GM23338 (cell line): ENCODE results near the gene GRIK4. TPM values are rescaled to one million over a fixed set of nuclear protein-coding genes. Genes with fewer than 3 reads are reported as not detected.

Experiments
- ATAC-seq: fragments of 200-7000 bp; cut with Tn5 transposase; 3 replicates; pipeline ENCODE4 v1.9.1; 2020
- DNase-seq: peaks from one replicate; pipeline ENCODE4 v3.0.0-alpha.2; 2015; ENCODE audit warnings: low spot score
- H2AFZ ChIP-seq: fragments of 200-600 bp; sonication (generic); 2 replicates; pipeline ENCODE4 v1.8.0; 2016; ENCODE audit warnings: antibody characterized with exemption, mild to moderate bottlenecking, moderate library complexity
- H3F3A ChIP-seq: fragments of 200-600 bp; sonication (generic); replicated peaks from 2 replicates; pipeline ENCODE4 v1.8.0; 2017; ENCODE audit warnings: antibody characterized with exemption, mixed run types, low read depth
- H3K27ac ChIP-seq: fragments of 200-600 bp; sonication (generic); 2 replicates; pipeline ENCODE4 v1.6.1; 2016; ENCODE audit warnings: low read depth
- H3K27me3 ChIP-seq: fragments of 200-600 bp; sonication (generic); 2 replicates; pipeline ENCODE4 v1.8.0; 2016; ENCODE audit warnings: mild to moderate bottlenecking, mixed run types, moderate library complexity; ENCODE audit not compliant: insufficient read depth
- H3K36me3 ChIP-seq: fragments of 200-600 bp; sonication (generic); 2 replicates; pipeline ENCODE4 v1.8.0; 2016; ENCODE audit warnings: mild to moderate bottlenecking; ENCODE audit not compliant: insufficient read depth
- H3K4me1 ChIP-seq: fragments of 200-600 bp; sonication (generic); 2 replicates; pipeline ENCODE4 v1.8.0; 2016; ENCODE audit warnings: mild to moderate bottlenecking, moderate library complexity; ENCODE audit not compliant: insufficient read depth
- H3K4me2 ChIP-seq: fragments of 200-600 bp; sonication (generic); 2 replicates; pipeline ENCODE4 v1.7.1; 2017; ENCODE audit warnings: mixed run types
- H3K4me3 ChIP-seq: fragments of 200-600 bp; sonication (generic); 2 replicates; pipeline ENCODE4 v1.6.1; 2016; ENCODE audit warnings: mixed run types
- H3K79me2 ChIP-seq: fragments of 200-600 bp; sonication (generic); replicated peaks from 2 replicates; pipeline ENCODE4 v1.8.0; 2017; ENCODE audit warnings: mild to moderate bottlenecking; ENCODE audit not compliant: insufficient read depth
- H3K9me2 ChIP-seq: fragments of 200-600 bp; sonication (generic); 2 replicates; pipeline ENCODE4 v1.8.0; 2017; ENCODE audit not compliant: insufficient read depth
- H4K20me1 ChIP-seq: fragments of 200-600 bp; sonication (generic); replicated peaks from 2 replicates; pipeline ENCODE4 v1.8.0; 2017; ENCODE audit warnings: mild to moderate bottlenecking; ENCODE audit not compliant: insufficient read depth
- H3K27ac Mint-ChIP-seq: 2 replicates; pipeline ENCODE4 v1.8.0; 2020; ENCODE audit warnings: inconsistent platforms, mild to moderate bottlenecking, moderate library complexity, mixed read lengths
- H3K27me3 Mint-ChIP-seq: 3 replicates; pipeline ENCODE4 v1.8.0; 2022; ENCODE audit warnings: low read depth, mild to moderate bottlenecking, moderate library complexity, mixed read lengths, inconsistent platforms; ENCODE audit not compliant: insufficient read depth, poor library complexity
- H3K36me3 Mint-ChIP-seq: 3 replicates; pipeline ENCODE4 v1.8.0; 2021; ENCODE audit warnings: low read depth, mild to moderate bottlenecking, inconsistent platforms, moderate library complexity, mixed read lengths
- H3K4me1 Mint-ChIP-seq: 3 replicates; pipeline ENCODE4 v1.8.0; 2020; ENCODE audit warnings: mild to moderate bottlenecking, inconsistent platforms, mixed read lengths
- H3K4me3 Mint-ChIP-seq: 3 replicates; pipeline ENCODE4 v1.8.0; 2021; ENCODE audit warnings: moderate library complexity, mild to moderate bottlenecking, inconsistent platforms, mixed read lengths
- H3K9me3 Mint-ChIP-seq: 3 replicates; pipeline ENCODE4 v1.8.0; 2020; ENCODE audit warnings: moderate library complexity, mild to moderate bottlenecking, inconsistent platforms, mixed read lengths
- CREB1 ChIP-seq: fragments of 250-450 bp; sonication (Bioruptor Pico); IDR thresholded peaks from 2 replicates; pipeline ENCODE4 v1.5.0; 2020; ENCODE audit warnings: low read depth, mild to moderate bottlenecking, moderate library complexity
- EZH2 ChIP-seq: fragments of 200-600 bp; sonication (generic); IDR thresholded peaks from one replicate; pipeline ENCODE4 v1.8.0; 2017; ENCODE audit warnings: antibody characterized with exemption, mild to moderate bottlenecking, low read depth; ENCODE audit not compliant: unreplicated experiment
- EZH2phosphoT487 ChIP-seq: fragments of 200-600 bp; sonication (generic); IDR thresholded peaks from one replicate; pipeline ENCODE4 v1.8.1; 2018; ENCODE audit warnings: antibody characterized with exemption; ENCODE audit not compliant: unreplicated experiment
- JUNB ChIP-seq: IDR thresholded peaks from one replicate; pipeline ENCODE4 v1.6.1; 2016; ENCODE audit warnings: antibody characterized with exemption; ENCODE audit not compliant: unreplicated experiment
- NANOG ChIP-seq: IDR thresholded peaks from 2 replicates; pipeline ENCODE4 v1.6.1; 2016; ENCODE audit warnings: antibody characterized with exemption, borderline replicate concordance
- POLR2AphosphoS5 ChIP-seq: IDR thresholded peaks from 2 replicates; pipeline ENCODE4 v1.6.1; 2016; ENCODE audit warnings: antibody characterized with exemption, low read depth
- STAT1 ChIP-seq: IDR thresholded peaks from one replicate; pipeline ENCODE4 v1.6.1; 2016; ENCODE audit warnings: antibody characterized with exemption; ENCODE audit not compliant: unreplicated experiment
- ZNF114 ChIP-seq: fragments of 250-450 bp; sonication (Bioruptor Pico); IDR thresholded peaks from 2 replicates; pipeline ENCODE4 v1.5.0; 2020; ENCODE audit warnings: mild to moderate bottlenecking, moderate library complexity
- ZNF331 ChIP-seq: fragments of 250-450 bp; sonication (Bioruptor Pico); IDR thresholded peaks from 2 replicates; pipeline ENCODE4 v1.5.0; 2020; ENCODE audit warnings: low read depth, mild to moderate bottlenecking, moderate library complexity
- polyA plus RNA-seq: library from polyadenylated mRNA; unstranded; fragments of >200 nt; fragmentation: Nextera tagmentation; extraction: Ambion mirVana; gene quantifications from 2 replicates; pipeline ENCODE4 v1.2.1, GENCODE V29; 2016
- total RNA-seq: library from RNA; depleted of rRNA; stranded (reverse); fragments of >200 nt; shearing (Covaris generic); gene quantifications from 2 replicates; pipeline ENCODE4 v1.2.3, GENCODE V29; 2014
- TF ChIP-seq, protein P1 (sequence below): IDR thresholded peaks from 2 replicates; pipeline ENCODE4 v1.6.1; 2016; ENCODE audit warnings: antibody characterized with exemption
- TF ChIP-seq, protein P2 (sequence below): fragments of 250-450 bp; sonication (Bioruptor Pico); IDR thresholded peaks from 2 replicates; pipeline ENCODE4 v1.5.0; 2020; ENCODE audit warnings: mild to moderate bottlenecking, moderate library complexity
- TF ChIP-seq, protein P3 (sequence below): IDR thresholded peaks from one replicate; pipeline ENCODE4 v1.6.1; 2018; ENCODE audit warnings: antibody characterized with exemption; ENCODE audit not compliant: unreplicated experiment

Gene GRIK4
- total and polyA plus RNA-seq, 2 experiments from 2014 or later: 0.63 to 2.2 TPM

GRCh38 chr11:120471131-120471530, 40.4 kb upstream of the GRIK4 start (continued):
- TF ChIP-seq, protein P1, sequence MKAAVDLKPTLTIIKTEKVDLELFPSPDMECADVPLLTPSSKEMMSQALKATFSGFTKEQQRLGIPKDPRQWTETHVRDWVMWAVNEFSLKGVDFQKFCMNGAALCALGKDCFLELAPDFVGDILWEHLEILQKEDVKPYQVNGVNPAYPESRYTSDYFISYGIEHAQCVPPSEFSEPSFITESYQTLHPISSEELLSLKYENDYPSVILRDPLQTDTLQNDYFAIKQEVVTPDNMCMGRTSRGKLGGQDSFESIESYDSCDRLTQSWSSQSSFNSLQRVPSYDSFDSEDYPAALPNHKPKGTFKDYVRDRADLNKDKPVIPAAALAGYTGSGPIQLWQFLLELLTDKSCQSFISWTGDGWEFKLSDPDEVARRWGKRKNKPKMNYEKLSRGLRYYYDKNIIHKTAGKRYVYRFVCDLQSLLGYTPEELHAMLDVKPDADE: no peak
- TF ChIP-seq CREB1 (CRISPR knock-in tag) (no peak), STAT1 (no peak), ZNF331 (no peak), ZNF114 (CRISPR knock-in tag) (no peak)
- TF ChIP-seq, protein P2, sequence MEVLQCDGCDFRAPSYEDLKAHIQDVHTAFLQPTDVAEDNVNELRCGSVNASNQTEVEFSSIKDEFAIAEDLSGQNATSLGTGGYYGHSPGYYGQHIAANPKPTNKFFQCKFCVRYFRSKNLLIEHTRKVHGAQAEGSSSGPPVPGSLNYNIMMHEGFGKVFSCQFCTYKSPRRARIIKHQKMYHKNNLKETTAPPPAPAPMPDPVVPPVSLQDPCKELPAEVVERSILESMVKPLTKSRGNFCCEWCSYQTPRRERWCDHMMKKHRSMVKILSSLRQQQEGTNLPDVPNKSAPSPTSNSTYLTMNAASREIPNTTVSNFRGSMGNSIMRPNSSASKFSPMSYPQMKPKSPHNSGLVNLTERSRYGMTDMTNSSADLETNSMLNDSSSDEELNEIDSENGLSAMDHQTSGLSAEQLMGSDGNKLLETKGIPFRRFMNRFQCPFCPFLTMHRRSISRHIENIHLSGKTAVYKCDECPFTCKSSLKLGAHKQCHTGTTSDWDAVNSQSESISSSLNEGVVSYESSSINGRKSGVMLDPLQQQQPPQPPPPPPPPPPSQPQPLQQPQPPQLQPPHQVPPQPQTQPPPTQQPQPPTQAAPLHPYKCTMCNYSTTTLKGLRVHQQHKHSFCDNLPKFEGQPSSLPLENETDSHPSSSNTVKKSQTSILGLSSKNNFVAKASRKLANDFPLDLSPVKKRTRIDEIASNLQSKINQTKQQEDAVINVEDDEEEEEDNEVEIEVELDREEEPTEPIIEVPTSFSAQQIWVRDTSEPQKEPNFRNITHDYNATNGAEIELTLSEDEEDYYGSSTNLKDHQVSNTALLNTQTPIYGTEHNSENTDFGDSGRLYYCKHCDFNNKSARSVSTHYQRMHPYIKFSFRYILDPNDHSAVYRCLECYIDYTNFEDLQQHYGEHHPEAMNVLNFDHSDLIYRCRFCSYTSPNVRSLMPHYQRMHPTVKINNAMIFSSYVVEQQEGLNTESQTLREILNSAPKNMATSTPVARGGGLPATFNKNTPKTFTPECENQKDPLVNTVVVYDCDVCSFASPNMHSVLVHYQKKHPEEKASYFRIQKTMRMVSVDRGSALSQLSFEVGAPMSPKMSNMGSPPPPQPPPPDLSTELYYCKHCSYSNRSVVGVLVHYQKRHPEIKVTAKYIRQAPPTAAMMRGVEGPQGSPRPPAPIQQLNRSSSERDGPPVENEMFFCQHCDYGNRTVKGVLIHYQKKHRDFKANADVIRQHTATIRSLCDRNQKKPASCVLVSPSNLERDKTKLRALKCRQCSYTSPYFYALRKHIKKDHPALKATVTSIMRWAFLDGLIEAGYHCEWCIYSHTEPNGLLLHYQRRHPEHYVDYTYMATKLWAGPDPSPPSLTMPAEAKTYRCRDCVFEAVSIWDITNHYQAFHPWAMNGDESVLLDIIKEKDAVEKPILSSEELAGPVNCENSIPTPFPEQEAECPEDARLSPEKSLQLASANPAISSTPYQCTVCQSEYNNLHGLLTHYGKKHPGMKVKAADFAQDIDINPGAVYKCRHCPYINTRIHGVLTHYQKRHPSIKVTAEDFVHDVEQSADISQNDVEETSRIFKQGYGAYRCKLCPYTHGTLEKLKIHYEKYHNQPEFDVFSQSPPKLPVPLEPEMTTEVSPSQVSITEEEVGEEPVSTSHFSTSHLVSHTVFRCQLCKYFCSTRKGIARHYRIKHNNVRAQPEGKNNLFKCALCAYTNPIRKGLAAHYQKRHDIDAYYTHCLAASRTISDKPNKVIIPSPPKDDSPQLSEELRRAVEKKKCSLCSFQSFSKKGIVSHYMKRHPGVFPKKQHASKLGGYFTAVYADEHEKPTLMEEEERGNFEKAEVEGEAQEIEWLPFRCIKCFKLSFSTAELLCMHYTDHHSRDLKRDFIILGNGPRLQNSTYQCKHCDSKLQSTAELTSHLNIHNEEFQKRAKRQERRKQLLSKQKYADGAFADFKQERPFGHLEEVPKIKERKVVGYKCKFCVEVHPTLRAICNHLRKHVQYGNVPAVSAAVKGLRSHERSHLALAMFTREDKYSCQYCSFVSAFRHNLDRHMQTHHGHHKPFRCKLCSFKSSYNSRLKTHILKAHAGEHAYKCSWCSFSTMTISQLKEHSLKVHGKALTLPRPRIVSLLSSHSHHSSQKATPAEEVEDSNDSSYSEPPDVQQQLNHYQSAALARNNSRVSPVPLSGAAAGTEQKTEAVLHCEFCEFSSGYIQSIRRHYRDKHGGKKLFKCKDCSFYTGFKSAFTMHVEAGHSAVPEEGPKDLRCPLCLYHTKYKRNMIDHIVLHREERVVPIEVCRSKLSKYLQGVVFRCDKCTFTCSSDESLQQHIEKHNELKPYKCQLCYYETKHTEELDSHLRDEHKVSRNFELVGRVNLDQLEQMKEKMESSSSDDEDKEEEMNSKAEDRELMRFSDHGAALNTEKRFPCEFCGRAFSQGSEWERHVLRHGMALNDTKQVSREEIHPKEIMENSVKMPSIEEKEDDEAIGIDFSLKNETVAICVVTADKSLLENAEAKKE (CRISPR knock-in tag): no peak

DNA sequence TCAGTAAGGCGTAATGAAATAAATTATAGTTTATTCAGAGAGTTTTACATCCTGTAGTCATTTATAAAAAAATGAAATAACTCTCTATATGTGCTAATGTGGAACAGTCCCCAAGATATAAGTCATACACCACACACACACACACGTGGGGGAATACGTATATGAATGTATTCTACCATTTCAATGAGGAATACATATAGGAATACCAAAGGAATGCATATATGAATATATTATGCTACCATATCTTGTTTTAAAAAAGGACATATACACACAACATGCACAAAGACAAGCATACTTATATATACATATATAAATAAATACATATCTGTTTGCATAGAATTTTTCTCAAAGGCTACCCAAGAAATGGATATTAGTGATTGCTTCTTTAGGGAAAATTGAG, 39.6 kb upstream of the GRIK4 start:
- Mint-ChIP-seq H3K4me1 (no peaks in the 10 kb centered on the region), H3K36me3 (peaks cover 26% of the 10 kb centered on the region)
- H3K27me3 ChIP-seq: no peaks in the 10 kb centered on the region
- no peak for TF ChIP-seq NANOG
- no peak for TF ChIP-seq ZNF331
- no peak for TF ChIP-seq ZNF114 (CRISPR knock-in tag)
- no peak for TF ChIP-seq JUNB
- no peak for TF ChIP-seq EZH2phosphoT487
- no peak for TF ChIP-seq STAT1
- no peak for TF ChIP-seq EZH2
- TF ChIP-seq, protein P3, sequence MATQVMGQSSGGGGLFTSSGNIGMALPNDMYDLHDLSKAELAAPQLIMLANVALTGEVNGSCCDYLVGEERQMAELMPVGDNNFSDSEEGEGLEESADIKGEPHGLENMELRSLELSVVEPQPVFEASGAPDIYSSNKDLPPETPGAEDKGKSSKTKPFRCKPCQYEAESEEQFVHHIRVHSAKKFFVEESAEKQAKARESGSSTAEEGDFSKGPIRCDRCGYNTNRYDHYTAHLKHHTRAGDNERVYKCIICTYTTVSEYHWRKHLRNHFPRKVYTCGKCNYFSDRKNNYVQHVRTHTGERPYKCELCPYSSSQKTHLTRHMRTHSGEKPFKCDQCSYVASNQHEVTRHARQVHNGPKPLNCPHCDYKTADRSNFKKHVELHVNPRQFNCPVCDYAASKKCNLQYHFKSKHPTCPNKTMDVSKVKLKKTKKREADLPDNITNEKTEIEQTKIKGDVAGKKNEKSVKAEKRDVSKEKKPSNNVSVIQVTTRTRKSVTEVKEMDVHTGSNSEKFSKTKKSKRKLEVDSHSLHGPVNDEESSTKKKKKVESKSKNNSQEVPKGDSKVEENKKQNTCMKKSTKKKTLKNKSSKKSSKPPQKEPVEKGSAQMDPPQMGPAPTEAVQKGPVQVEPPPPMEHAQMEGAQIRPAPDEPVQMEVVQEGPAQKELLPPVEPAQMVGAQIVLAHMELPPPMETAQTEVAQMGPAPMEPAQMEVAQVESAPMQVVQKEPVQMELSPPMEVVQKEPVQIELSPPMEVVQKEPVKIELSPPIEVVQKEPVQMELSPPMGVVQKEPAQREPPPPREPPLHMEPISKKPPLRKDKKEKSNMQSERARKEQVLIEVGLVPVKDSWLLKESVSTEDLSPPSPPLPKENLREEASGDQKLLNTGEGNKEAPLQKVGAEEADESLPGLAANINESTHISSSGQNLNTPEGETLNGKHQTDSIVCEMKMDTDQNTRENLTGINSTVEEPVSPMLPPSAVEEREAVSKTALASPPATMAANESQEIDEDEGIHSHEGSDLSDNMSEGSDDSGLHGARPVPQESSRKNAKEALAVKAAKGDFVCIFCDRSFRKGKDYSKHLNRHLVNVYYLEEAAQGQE: no peak
- TF ChIP-seq, protein P1: no peak
- TF ChIP-seq CREB1 (CRISPR knock-in tag): no peak
- no peak for TF ChIP-seq POLR2AphosphoS5

More for the DNA sequence above, 39.6 kb upstream of the GRIK4 start:
- Histone ChIP-seq H4K20me1 (peaks cover 4% of the 10 kb centered on the region; the same call in 1 of the 2 replicates), H3K79me2 (no peaks in the 10 kb centered on the region), H3K4me1 (no peaks in the 10 kb centered on the region), H3K4me3 (no peak overlapping the region), H3K9me2 (no peaks in the 10 kb centered on the region), H2AFZ (no peak overlapping the region), H3F3A (no peaks in the 10 kb centered on the region), H3K4me2 (no peak overlapping the region), H3K36me3 (peaks cover 3% of the 10 kb centered on the region; the same call in 1 of the 2 replicates), H3K27ac (no peak overlapping the region)
- H3K27ac Mint-ChIP-seq: no peak overlapping the region
- no peaks in the 10 kb centered on the region for H3K27me3 Mint-ChIP-seq
- DNase-seq: no peak
- no peak overlapping the region for H3K4me3 Mint-ChIP-seq
- no peaks in the 10 kb centered on the region for H3K9me3 Mint-ChIP-seq
- ATAC-seq: no peak
